ENCODE results near the gene SORBS2. TPM values are rescaled to one million over a fixed set of nuclear protein-coding genes. Genes with fewer than 3 reads are reported as not detected.

Gene SORBS2
- total RNA-seq, 1 donor from 2014 or later: 18.8 TPM

- TF ChIP-seq CTCF (IDR thresholded peaks at IDR 0.05; ENCODE audit: insufficient read depth, low read length, poor library complexity, severe bottlenecking): no peak
- H3K36me3 ChIP-seq (ENCODE audit: control insufficient read depth, insufficient read depth, low read length): no peaks in the 10 kb centered on the region
- H3K4me3 ChIP-seq (ENCODE audit: low read depth, low read length): no peak overlapping the region
- DNase-seq (ENCODE audit: low read depth): no peak
- no peaks in the 10 kb centered on the region for H3K27me3 ChIP-seq (ENCODE audit: control insufficient read depth, insufficient read depth, low read length)
Observed at GRCh38 chr4:185781555-185782215, 30.3 kb downstream of the SORBS2 start.

- Histone ChIP-seq H3K4me3 (ENCODE audit: low read depth, low read length) (no peak overlapping the region), H3K27me3 (ENCODE audit: control insufficient read depth, insufficient read depth, low read length) (no peaks in the 10 kb centered on the region), H3K36me3 (ENCODE audit: control insufficient read depth, insufficient read depth, low read length) (no peaks in the 10 kb centered on the region)
- DNase-seq (ENCODE audit: low read depth): no peak
- TF ChIP-seq CTCF (IDR thresholded peaks at IDR 0.05; ENCODE audit: insufficient read depth, low read length, poor library complexity, severe bottlenecking): no peak
Observed at GRCh38 chr4:185780472-185780871, 31.5 kb downstream of the SORBS2 start.

- DNase-seq (ENCODE audit: low read depth): no peak
- H3K4me3 ChIP-seq (ENCODE audit: low read depth, low read length): no peak overlapping the region
- no peak for TF ChIP-seq CTCF (IDR thresholded peaks at IDR 0.05; ENCODE audit: insufficient read depth, low read length, poor library complexity, severe bottlenecking)
Observed at GRCh38 chr4:185779517-185779916, 32.5 kb downstream of the SORBS2 start.

GRCh38 chr4:185778307-185778706 lies 33.7 kb downstream of the SORBS2 start:
- no peak for DNase-seq (ENCODE audit: low read depth)
- no peak for TF ChIP-seq CTCF (IDR thresholded peaks at IDR 0.05; ENCODE audit: insufficient read depth, low read length, poor library complexity, severe bottlenecking)
- Histone ChIP-seq H3K36me3 (ENCODE audit: control insufficient read depth, insufficient read depth, low read length) (no peaks in the 10 kb centered on the region), H3K4me3 (ENCODE audit: low read depth, low read length) (no peak overlapping the region), H3K27me3 (ENCODE audit: control insufficient read depth, insufficient read depth, low read length) (no peaks in the 10 kb centered on the region)

More at GRCh38 chr4:185779517-185779916, 32.5 kb downstream of the SORBS2 start:
- Histone ChIP-seq H3K27me3 (ENCODE audit: control insufficient read depth, insufficient read depth, low read length) (no peaks in the 10 kb centered on the region), H3K36me3 (ENCODE audit: control insufficient read depth, insufficient read depth, low read length) (no peaks in the 10 kb centered on the region)

GRCh38 chr4:185775792-185776555 lies 36.0 kb downstream of the SORBS2 start:
- Histone ChIP-seq H3K36me3 (ENCODE audit: control insufficient read depth, insufficient read depth, low read length) (no peaks in the 10 kb centered on the region), H3K4me3 (ENCODE audit: low read depth, low read length) (no peak overlapping the region), H3K27me3 (ENCODE audit: control insufficient read depth, insufficient read depth, low read length) (no peaks in the 10 kb centered on the region)
- TF ChIP-seq CTCF (IDR thresholded peaks at IDR 0.05; ENCODE audit: insufficient read depth, low read length, poor library complexity, severe bottlenecking): no peak
- no peak for DNase-seq (ENCODE audit: low read depth)
